Nephron progenitor cell (in vitro differentiated cells): ENCODE data around the gene ACOD1.

Experiments
- DNase-seq: peaks from one replicate; pipeline ENCODE4 v3.0.0; 2021
- H3K27ac Mint-ChIP-seq: 2 replicates; pipeline ENCODE4 v1.8.0; 2021; ENCODE audit warnings: mild to moderate bottlenecking, moderate library complexity, mixed read lengths
- H3K27me3 Mint-ChIP-seq: 2 replicates; pipeline ENCODE4 v1.8.0; 2021; ENCODE audit warnings: mild to moderate bottlenecking, low read depth, mixed read lengths; ENCODE audit not compliant: poor library complexity
- H3K36me3 Mint-ChIP-seq: 2 replicates; pipeline ENCODE4 v1.8.0; 2021; ENCODE audit warnings: low read depth, mixed read lengths
- H3K4me1 Mint-ChIP-seq: 2 replicates; pipeline ENCODE4 v1.8.0; 2021; ENCODE audit warnings: mixed read lengths
- H3K4me3 Mint-ChIP-seq: 2 replicates; pipeline ENCODE4 v1.8.0; 2021; ENCODE audit warnings: mild to moderate bottlenecking, moderate library complexity, mixed read lengths
- H3K9me3 Mint-ChIP-seq: 2 replicates; pipeline ENCODE4 v1.8.0; 2021; ENCODE audit warnings: mild to moderate bottlenecking, moderate library complexity, mixed read lengths
- TF ChIP-seq, protein P1 (sequence below): fragments of 200-600 bp; sonication (generic); IDR thresholded peaks from 2 replicates; pipeline ENCODE4 v1.5.0; 2021; ENCODE audit warnings: antibody characterized with exemption

Gene ACOD1

DNA sequence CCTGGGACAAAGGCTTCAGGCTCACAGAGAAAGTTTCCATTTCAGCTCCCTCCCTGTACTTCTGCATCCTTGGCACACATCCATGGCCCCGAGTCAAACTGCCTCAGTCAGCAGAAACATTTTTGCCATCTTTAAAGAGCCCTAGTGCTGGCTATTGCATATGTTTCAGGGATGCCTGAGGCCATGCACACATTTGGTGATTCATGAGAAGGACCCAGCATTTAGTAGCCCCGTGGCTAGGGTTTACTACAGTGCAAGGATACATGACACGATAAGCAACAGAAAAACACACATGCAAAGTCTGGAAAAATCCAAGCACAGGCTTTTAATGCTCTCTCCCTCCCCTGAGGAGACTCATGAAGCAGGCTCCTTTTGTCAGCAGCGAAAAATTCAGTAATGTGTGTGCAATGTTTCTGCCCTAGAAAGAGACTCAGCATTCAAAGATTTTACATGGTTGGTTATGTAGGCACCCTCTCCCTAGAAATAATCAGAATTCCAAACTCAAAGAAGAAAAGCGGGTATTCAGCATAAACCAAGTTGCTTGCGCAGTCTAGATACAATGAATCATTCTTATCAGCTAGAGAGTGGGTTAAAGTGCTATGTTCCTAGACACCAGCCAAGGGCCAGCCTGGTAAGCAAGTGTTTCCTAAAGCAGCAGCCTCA is 17.6 kb downstream of the ACOD1 start:
- H3K4me3 Mint-ChIP-seq: no peak overlapping the region
- TF ChIP-seq, protein P1, sequence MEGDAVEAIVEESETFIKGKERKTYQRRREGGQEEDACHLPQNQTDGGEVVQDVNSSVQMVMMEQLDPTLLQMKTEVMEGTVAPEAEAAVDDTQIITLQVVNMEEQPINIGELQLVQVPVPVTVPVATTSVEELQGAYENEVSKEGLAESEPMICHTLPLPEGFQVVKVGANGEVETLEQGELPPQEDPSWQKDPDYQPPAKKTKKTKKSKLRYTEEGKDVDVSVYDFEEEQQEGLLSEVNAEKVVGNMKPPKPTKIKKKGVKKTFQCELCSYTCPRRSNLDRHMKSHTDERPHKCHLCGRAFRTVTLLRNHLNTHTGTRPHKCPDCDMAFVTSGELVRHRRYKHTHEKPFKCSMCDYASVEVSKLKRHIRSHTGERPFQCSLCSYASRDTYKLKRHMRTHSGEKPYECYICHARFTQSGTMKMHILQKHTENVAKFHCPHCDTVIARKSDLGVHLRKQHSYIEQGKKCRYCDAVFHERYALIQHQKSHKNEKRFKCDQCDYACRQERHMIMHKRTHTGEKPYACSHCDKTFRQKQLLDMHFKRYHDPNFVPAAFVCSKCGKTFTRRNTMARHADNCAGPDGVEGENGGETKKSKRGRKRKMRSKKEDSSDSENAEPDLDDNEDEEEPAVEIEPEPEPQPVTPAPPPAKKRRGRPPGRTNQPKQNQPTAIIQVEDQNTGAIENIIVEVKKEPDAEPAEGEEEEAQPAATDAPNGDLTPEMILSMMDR: no peak
- no peak overlapping the region for H3K27ac Mint-ChIP-seq
- peaks cover 10% of the 10 kb centered on the region for H3K9me3 Mint-ChIP-seq
- no peaks in the 10 kb centered on the region for H3K27me3 Mint-ChIP-seq
- H3K36me3 Mint-ChIP-seq: no peaks in the 10 kb centered on the region
- no peaks in the 10 kb centered on the region for H3K4me1 Mint-ChIP-seq
- no peak for DNase-seq

DNA sequence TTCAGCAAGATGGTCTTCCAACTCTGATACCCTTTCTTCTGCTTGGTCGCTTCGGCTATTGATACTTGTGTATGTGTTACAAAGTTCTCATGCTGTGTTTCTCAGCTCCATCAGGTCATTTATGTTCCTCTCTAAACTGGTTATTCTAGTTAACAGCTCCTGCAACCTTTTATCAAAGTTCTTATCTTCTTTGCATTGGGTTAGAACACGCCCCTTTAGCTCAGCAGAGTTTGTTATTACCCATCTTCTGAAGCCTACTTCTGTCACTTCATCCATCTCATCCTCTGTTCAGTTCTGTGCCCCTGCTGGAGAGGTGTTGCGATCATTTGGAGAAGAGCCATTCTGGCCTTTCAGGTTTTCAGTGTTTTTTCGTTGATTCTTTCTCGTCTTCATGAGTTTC is 18.7 kb downstream of the ACOD1 start:
- Mint-ChIP-seq H3K27ac (no peak overlapping the region), H3K4me1 (no peaks in the 10 kb centered on the region), H3K27me3 (no peaks in the 10 kb centered on the region), H3K9me3 (peaks cover 3% of the 10 kb centered on the region), H3K4me3 (no peak overlapping the region), H3K36me3 (no peaks in the 10 kb centered on the region)
- TF ChIP-seq, protein P1: no peak
- DNase-seq: no peak

DNA sequence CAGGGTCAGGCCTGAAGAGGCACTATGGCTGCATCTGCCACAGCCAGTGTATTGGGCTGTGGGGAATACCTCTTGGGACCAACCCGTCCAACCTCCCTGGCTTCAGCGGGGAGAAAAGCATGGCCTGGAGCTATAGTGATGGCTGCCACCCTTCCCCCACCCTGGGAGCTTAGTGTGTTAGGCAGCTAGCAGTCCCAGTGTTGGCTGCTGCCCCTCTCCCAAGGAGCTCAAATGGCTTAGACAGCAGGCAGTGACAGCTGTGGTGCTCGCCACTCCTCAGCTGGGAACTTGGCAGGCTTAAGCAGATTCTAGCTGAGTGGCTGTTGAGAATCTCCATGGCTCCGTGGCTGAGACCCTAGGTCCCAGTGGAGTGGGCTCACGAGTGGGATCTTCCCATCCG is 19.7 kb downstream of the ACOD1 start:
- no peak overlapping the region for H3K4me3 Mint-ChIP-seq
- peaks cover 6% of the 10 kb centered on the region for H3K4me1 Mint-ChIP-seq
- H3K27me3 Mint-ChIP-seq: no peaks in the 10 kb centered on the region
- TF ChIP-seq, protein P1: no peak
- no peaks in the 10 kb centered on the region for H3K9me3 Mint-ChIP-seq
- H3K36me3 Mint-ChIP-seq: no peaks in the 10 kb centered on the region
- DNase-seq: no peak
- no peak overlapping the region for H3K27ac Mint-ChIP-seq

DNA sequence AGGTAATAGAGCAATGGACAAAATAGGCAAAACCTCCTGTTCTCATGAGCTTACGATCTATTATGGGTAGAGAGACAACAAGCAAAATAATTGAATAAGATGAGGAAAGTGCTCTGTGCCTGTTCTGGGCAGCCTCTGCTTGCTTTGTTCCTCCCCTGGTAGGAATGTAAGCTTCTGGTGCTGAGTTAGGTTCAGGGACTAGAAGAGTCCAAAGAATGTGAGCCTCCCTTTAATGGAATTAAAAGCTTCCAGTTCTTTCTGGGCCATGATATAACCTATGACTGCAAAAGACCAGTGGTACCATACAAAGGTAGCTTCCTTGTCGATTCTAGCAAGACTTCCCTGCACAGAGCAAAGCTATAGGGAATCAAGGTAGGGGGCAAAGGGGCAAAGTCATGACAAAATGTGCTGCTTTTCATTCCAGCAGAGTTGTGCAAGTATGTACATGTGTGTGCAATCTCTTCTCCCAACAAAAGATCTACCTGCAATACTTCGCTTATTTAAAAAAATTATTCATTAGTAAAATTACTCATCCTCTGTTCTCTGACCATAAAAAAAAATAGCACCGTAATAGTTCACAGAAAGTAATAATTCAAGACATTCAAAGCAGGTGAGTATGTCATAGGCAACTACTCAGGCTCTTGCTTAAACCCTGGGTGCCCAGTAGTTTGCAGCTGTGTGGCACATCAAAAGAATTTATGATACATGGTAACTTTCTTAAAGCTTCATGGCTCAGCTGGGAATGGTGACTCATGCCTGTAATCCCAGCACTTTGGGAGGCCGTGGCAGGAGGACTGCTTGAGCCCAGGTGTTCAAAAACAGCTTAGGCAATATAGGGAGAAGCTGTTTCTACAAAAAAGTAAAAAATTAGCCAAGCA is 21.4 kb downstream of the ACOD1 start:
- peaks cover 4% of the 10 kb centered on the region for H3K9me3 Mint-ChIP-seq
- H3K27me3 Mint-ChIP-seq: no peaks in the 10 kb centered on the region
- DNase-seq: no peak
- H3K4me3 Mint-ChIP-seq: no peak overlapping the region
- H3K4me1 Mint-ChIP-seq: peaks cover 10% of the 10 kb centered on the region
- TF ChIP-seq, protein P1: no peak
- H3K36me3 Mint-ChIP-seq: no peaks in the 10 kb centered on the region
- no peak overlapping the region for H3K27ac Mint-ChIP-seq

DNA sequence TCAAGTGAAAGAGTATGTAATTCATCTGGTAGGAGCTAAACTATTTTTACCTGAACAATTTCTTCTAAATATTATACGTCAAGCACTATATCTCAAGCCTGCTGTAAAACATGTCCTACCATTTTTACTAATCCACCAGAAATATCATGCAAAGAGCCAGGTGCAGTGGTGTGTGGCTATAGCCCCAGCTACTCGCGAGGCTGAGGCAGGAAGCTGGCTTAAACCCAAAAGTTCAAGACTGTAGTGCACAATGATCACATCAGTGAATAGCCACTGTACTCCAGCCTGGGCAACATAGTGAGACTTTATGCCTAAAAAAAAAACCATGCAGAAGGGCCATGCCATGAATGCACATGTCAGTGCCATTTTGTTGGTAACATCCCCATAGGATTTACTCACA is 22.9 kb downstream of the ACOD1 start:
- no peaks in the 10 kb centered on the region for H3K27me3 Mint-ChIP-seq
- no peak overlapping the region for H3K4me3 Mint-ChIP-seq
- H3K36me3 Mint-ChIP-seq: no peaks in the 10 kb centered on the region
- H3K27ac Mint-ChIP-seq: no peak overlapping the region
- TF ChIP-seq, protein P1: no peak
- no peak for DNase-seq
- peaks cover 5% of the 10 kb centered on the region for H3K9me3 Mint-ChIP-seq
- H3K4me1 Mint-ChIP-seq: peaks cover 10% of the 10 kb centered on the region
